ENCODE measurements around the gene FLNB. TPM values are rescaled to one million over a fixed set of nuclear protein-coding genes. Genes with fewer than 3 reads are reported as not detected.

Gene FLNB
- total RNA-seq, 1 donor: 274 TPM

DNA sequence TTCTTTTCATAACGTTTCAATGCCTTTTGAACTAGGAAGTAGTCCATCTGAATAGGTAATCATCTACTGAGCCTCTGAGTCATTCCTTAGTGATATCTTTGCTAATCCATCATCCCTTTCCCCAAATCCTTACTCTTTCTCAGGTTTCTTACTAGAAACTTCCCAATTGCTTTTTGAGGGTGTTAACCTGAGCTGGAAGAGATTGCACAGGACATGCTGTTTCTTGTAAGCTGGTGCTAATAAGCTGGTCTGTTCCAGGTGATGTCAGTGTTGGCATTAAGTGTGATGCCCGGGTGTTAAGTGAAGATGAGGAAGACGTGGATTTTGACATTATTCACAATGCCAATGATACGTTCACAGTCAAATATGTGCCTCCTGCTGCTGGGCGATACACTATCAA is 101.5 kb downstream of the FLNB start:
- Histone ChIP-seq H3K4me2 (ENCODE audit: insufficient read depth, low read length) (no peak overlapping the region), H3K36me3 (ENCODE audit: insufficient read depth, low read length) (peaks cover 86% of the 10 kb centered on the region), H2AFZ (ENCODE audit: low read length) (no peak overlapping the region), H4K20me1 (ENCODE audit: insufficient read depth, low read length) (peaks cover 2% of the 10 kb centered on the region), H3K9me3 (ENCODE audit: low read depth, low read length) (no peaks in the 10 kb centered on the region), H3K4me3 (ENCODE audit: insufficient read depth, low read length) (no peak overlapping the region), H3K27ac (ENCODE audit: low read depth, low read length) (no peak overlapping the region), H3K4me1 (ENCODE audit: insufficient read depth, low read length) (no peaks in the 10 kb centered on the region), H3K27me3 (ENCODE audit: insufficient read depth, low read length) (no peaks in the 10 kb centered on the region), H3K79me2 (ENCODE audit: insufficient read depth, low read length) (no peaks in the 10 kb centered on the region)
- TF ChIP-seq, protein P1, sequence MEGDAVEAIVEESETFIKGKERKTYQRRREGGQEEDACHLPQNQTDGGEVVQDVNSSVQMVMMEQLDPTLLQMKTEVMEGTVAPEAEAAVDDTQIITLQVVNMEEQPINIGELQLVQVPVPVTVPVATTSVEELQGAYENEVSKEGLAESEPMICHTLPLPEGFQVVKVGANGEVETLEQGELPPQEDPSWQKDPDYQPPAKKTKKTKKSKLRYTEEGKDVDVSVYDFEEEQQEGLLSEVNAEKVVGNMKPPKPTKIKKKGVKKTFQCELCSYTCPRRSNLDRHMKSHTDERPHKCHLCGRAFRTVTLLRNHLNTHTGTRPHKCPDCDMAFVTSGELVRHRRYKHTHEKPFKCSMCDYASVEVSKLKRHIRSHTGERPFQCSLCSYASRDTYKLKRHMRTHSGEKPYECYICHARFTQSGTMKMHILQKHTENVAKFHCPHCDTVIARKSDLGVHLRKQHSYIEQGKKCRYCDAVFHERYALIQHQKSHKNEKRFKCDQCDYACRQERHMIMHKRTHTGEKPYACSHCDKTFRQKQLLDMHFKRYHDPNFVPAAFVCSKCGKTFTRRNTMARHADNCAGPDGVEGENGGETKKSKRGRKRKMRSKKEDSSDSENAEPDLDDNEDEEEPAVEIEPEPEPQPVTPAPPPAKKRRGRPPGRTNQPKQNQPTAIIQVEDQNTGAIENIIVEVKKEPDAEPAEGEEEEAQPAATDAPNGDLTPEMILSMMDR (IDR thresholded peaks at IDR 0.05; ENCODE audit: extremely low read depth, low read depth, low read length): no peak
- no peak for DNase-seq (ENCODE audit: insufficient read length, low spot score, missing footprints)

DNA sequence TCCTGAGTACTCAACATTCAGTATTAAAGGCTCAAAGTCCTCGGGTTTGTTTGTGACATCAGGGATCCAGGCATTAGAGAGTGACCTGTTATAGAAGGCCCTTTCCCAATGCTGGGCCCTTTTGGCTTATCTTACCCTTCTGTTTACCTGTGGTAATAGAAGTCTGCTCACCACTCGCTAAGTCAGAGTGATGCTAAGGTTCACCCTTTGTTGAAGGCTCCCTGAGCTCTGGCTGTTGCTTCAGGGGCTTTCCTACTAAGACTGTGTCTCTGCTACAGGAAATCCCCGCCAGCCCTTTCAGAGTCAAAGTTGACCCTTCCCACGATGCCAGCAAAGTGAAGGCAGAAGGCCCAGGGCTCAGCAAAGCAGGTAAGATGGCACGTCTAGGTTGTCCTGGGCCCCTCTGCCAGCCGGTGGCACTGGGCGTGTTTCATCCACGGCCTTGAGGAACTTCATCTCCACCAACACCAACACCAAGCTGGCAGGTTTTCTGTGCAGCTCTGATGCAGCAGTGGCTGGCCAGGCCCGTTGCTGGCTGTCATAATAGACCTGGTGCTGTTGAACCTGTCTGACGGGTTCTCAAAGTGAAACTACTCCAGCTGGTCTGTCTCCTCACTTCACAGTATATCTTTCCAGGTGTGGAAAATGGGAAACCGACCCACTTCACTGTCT is 103.4 kb downstream of the FLNB start:
- Histone ChIP-seq H3K27ac (ENCODE audit: low read depth, low read length) (no peak overlapping the region), H2AFZ (ENCODE audit: low read length) (no peak overlapping the region), H3K4me3 (ENCODE audit: insufficient read depth, low read length) (no peak overlapping the region), H3K4me1 (ENCODE audit: insufficient read depth, low read length) (no peaks in the 10 kb centered on the region), H3K36me3 (ENCODE audit: insufficient read depth, low read length) (peaks cover 85% of the 10 kb centered on the region), H3K27me3 (ENCODE audit: insufficient read depth, low read length) (no peaks in the 10 kb centered on the region), H4K20me1 (ENCODE audit: insufficient read depth, low read length) (no peaks in the 10 kb centered on the region), H3K4me2 (ENCODE audit: insufficient read depth, low read length) (no peak overlapping the region), H3K9me3 (ENCODE audit: low read depth, low read length) (no peaks in the 10 kb centered on the region), H3K79me2 (ENCODE audit: insufficient read depth, low read length) (no peaks in the 10 kb centered on the region)
- TF ChIP-seq, protein P1 (IDR thresholded peaks at IDR 0.05; ENCODE audit: extremely low read depth, low read depth, low read length): no peak
- no peak for DNase-seq (ENCODE audit: insufficient read length, low spot score, missing footprints)

DNA sequence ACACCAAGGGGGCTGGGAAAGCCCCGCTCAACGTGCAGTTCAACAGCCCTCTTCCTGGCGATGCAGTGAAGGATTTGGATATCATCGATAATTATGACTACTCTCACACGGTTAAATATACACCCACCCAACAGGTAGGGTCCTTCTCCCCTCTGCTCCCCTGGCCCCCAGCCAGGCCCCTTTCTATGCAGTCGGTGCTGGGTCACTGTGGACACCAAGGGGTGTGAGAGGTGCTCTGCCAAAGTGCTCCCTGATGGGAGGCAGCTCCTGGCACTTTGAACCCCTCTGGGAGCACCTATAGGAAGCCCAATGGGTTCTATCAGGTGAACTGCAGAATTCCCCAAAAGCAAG is 103.9 kb downstream of the FLNB start:
- Histone ChIP-seq H2AFZ (ENCODE audit: low read length) (no peak overlapping the region), H3K36me3 (ENCODE audit: insufficient read depth, low read length) (peaks cover 83% of the 10 kb centered on the region), H3K27me3 (ENCODE audit: insufficient read depth, low read length) (no peaks in the 10 kb centered on the region), H3K27ac (ENCODE audit: low read depth, low read length) (no peak overlapping the region), H3K9me3 (ENCODE audit: low read depth, low read length) (no peaks in the 10 kb centered on the region), H3K4me1 (ENCODE audit: insufficient read depth, low read length) (peaks cover 2% of the 10 kb centered on the region), H3K4me2 (ENCODE audit: insufficient read depth, low read length) (no peak overlapping the region), H3K4me3 (ENCODE audit: insufficient read depth, low read length) (no peak overlapping the region), H4K20me1 (ENCODE audit: insufficient read depth, low read length) (no peaks in the 10 kb centered on the region), H3K79me2 (ENCODE audit: insufficient read depth, low read length) (no peaks in the 10 kb centered on the region)
- TF ChIP-seq, protein P1 (IDR thresholded peaks at IDR 0.05; ENCODE audit: extremely low read depth, low read depth, low read length): no peak
- DNase-seq (ENCODE audit: insufficient read length, low spot score, missing footprints): no peak

DNA sequence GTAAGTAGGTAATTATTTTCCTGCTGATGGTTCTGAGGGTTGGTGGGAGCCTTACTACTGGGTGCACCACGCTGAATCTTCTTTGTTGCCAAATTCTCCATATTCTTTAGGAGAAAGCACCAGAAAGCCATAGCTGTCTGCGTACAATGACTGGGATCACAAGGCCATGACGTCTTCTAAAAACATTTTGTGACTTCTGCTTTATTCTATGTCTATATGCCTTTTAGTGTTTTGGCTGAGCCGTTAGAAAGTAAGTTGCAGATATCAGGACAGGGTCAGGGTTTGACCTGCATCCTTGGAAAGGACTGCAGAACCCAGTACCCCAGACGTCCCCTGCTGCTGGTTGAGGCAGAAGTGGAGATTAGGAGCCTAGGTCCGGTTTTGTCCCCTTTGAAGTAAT is 107.0 kb downstream of the FLNB start:
- Histone ChIP-seq H4K20me1 (ENCODE audit: insufficient read depth, low read length) (no peaks in the 10 kb centered on the region), H2AFZ (ENCODE audit: low read length) (no peak overlapping the region), H3K4me1 (ENCODE audit: insufficient read depth, low read length) (peaks cover 8% of the 10 kb centered on the region), H3K27ac (ENCODE audit: low read depth, low read length) (no peak overlapping the region), H3K27me3 (ENCODE audit: insufficient read depth, low read length) (no peaks in the 10 kb centered on the region), H3K9me3 (ENCODE audit: low read depth, low read length) (no peaks in the 10 kb centered on the region), H3K36me3 (ENCODE audit: insufficient read depth, low read length) (peaks cover 79% of the 10 kb centered on the region), H3K4me2 (ENCODE audit: insufficient read depth, low read length) (no peak overlapping the region), H3K79me2 (ENCODE audit: insufficient read depth, low read length) (no peaks in the 10 kb centered on the region), H3K4me3 (ENCODE audit: insufficient read depth, low read length) (no peak overlapping the region)
- DNase-seq (ENCODE audit: insufficient read length, low spot score, missing footprints): no peak
- TF ChIP-seq, protein P1 (IDR thresholded peaks at IDR 0.05; ENCODE audit: extremely low read depth, low read depth, low read length): no peak
